ENCODE measurements around the gene GALNS. TPM values are rescaled to one million over a fixed set of nuclear protein-coding genes. Genes with fewer than 3 reads are reported as not detected.
"Not testable (repeated sequence)": the region's sequence is repeated elsewhere in the genome, so short reads cannot be mapped to it uniquely, and the experiment has no call there.

Gene GALNS
- total RNA-seq, 1 donor from 2014 or later, result 56.1 TPM

DNA sequence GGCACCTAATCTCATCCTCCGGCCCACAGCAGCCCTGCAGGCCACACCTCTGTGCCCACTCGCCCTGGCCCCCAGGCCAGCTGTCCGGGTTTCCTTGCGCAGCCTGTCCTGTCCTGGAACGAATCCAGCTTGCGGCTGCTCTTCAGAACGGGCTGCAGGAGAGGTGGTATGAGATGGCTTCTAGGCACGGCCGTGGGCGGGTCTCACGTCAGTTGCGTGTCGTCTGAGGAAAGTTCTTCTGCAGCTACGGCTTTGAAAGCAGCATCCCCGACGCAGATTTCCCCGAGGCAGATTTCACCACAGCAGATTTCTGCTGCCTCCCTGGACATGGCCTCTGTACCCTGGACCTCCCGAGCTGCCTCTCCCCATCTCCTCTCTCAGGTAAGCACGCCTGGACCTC is 18.2 kb downstream of the GALNS start:
- DNase-seq (ENCODE audit: low spot score), result no peak

DNA sequence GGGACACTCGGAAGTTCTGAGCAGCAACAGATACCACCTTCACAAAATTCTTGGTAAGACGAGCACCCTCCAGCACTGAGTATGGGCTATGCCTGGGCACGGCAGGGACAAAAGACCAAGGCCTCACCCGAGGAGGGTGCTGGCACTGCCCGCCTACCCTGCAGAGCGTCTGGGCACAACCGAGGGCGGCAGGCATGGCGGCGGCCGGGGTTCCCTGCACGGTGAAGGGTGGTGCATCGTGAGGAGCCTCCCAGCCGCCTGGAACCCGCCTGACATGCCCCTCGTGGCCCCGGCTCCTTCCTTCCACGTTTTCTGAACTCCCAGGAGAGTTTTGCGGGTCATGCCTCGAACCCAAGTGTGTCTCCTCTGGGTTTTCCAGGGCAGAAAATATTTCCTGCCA is 18.9 kb downstream of the GALNS start:
- DNase-seq (ENCODE audit: low spot score), result no peak

GRCh38 chr16:88836791-88837190 is 20.0 kb downstream of the GALNS start:
- no peak for DNase-seq (ENCODE audit: low spot score)

- no peak for DNase-seq (ENCODE audit: low spot score)
Observed at GRCh38 chr16:88835818-88836217, 20.9 kb downstream of the GALNS start.

DNA sequence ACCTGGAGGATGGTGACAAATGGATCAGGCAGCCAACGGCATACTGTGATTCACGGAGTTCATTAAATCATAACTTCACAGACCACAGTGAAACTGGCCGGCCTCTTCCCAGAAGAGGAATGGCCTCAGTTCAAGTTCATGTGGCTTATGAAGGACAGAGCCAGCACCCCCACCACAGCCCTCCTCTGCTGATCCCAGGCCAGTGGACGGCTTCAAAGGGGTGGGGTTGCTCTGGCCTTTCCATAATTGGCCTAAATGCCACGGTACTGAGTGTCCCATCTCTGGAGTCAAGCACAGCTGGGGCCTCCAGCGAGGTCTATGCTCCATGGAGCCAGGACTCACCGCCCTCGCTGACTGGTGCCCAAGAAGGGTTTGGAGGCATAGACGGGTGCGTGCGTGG is 21.4 kb downstream of the GALNS start:
- DNase-seq (ENCODE audit: low spot score), result no peak

DNA sequence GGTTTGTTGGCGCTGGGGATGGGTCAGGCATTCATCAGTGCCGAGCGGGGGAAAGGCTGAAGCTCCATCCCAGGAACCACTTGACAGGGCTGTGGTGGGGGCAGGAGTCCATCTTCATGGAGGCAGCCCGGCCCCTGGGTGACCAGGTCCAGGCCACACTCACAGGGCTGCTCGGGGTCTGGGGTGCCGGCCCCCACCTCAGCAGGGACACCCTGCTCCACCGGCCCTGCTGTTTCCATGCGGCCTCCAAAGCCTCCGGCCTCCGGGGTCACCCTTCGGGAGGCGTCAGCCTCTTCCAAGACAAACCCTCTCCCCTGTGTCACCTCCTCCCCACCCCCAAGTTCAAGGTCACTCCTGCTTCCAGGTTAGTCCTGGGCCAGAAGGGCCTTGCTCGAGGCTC is 22.1 kb downstream of the GALNS start:
- no peak for DNase-seq (ENCODE audit: low spot score)

GRCh38 chr16:88833086-88833485 is 23.7 kb downstream of the GALNS start:
- no peak for DNase-seq (ENCODE audit: low spot score)

- DNase-seq (ENCODE audit: low spot score), result no peak
Observed at GRCh38 chr16:88831838-88832237, 24.9 kb downstream of the GALNS start.

GRCh38 chr16:88830783-88831182 is 26.0 kb downstream of the GALNS start:
- DNase-seq (ENCODE audit: low spot score), result no peak

- DNase-seq (ENCODE audit: low spot score), result peak; percentile 60
Observed at GRCh38 chr16:88830258-88830657, 26.5 kb downstream of the GALNS start.

GRCh38 chr16:88828711-88829110 is 28.0 kb downstream of the GALNS start:
- no peak for DNase-seq (ENCODE audit: low spot score)

GRCh38 chr16:88827727-88828126 is 29.0 kb downstream of the GALNS start:
- no peak for DNase-seq (ENCODE audit: low spot score)

DNA sequence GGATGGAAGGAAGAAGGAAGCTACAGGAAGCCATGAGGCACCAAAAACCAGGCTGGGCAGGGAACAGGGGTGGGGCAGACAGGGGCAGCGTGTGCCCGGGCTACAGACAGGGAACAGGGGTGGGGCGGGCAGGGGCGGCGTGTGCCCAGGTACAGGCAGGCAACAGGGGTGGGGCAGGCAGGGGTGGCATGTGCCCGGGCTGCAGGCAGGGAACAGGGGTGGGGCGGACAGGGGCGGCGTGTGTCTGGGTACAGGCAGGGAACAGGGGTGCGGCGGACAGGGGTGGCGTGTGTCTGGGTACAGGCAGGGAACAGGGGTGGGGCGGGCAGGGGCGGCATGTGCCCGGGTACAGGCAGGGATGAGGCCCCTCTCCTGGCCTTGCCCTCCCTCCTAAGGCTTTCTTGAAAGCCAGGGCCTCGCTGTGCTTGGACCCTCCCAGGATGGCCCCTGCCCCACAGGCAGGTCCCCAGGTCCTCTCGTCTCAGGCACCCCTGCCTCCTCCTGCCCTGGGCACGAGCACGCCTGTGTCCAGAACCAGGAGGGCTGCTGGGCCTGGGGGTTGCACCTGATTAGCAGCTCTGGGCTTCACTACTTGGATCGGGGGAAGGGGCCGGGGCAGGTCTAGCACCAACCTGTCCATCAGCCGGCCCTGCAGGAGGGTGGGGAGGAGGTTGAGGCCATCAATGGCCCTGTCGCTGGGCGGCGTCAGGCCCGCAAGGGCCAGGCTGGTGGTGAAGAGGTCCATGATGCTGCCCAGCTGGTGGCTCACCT is 30.5 kb downstream of the GALNS start:
- peak; percentile 60 for DNase-seq (ENCODE audit: low spot score)

DNA sequence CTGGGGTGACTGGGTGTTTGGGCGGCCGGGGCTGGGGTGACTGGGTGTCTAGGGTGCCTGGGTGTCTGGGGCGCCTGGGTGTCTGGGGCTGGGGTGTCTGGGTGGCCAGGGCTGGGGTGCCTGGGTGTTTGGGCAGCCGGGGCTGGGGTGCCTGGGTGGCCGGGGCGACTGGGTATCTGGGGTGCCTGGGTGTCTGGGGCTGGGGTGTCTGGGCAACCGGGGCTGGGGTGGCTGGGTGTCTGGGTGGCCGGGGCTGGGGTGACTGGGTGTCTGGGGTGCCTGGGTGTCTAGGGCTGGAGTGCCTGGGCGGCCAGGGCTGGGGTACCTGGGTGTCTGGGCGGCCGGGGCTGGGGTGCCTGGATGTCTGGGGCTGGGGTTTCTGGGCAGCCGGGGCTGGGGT is 31.6 kb downstream of the GALNS start:
- no peak for DNase-seq (ENCODE audit: low spot score)

DNA sequence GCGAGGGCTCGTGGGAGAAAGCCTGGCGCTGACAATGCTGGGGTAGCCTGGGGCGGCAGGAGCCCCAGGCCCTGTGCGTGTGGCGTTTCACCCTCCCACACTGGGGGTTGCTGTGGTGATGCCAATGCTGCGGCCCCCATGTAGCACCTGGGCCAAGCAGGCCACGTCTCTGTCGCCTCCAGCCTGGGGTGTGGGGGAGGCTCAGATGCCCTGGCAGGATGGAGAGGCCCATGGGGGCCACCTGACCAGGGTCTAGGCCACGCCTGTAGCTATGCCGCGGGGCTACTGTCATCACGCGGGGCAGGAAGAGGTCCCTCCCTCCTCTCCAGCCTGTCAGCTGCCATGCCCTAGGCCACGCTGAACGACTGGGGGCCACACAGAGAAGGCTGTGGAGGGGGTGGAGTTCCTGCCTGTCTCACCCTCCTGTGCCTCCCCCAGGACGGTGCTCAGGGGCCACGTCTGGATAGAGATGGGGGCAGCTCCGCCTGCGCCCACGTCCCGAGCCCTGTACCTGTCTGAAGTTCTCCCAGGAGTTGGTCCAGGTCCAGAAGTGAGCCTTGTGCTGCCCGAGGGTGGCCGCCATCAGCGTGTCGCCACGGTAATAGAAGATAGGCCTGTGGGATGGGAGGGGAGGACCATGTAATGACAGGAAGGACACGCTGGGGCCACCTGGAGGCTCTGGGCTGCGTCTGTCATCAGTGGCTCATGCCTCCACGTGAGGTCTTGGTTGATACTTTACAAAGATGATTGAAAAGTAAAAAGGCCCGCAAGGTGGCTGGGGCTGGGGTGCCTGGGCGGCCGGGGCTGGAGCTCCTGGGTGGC is 32.3 kb downstream of the GALNS start:
- no peak for DNase-seq (ENCODE audit: low spot score)

GRCh38 chr16:88823646-88824045 is 33.1 kb downstream of the GALNS start:
- DNase-seq (ENCODE audit: low spot score), result not testable (repeated sequence)

GRCh38 chr16:88822281-88823040 is 34.3 kb downstream of the GALNS start:
- DNase-seq (ENCODE audit: low spot score), result no peak

- DNase-seq (ENCODE audit: low spot score), result no peak
Observed at GRCh38 chr16:88821168-88821850, 35.4 kb downstream of the GALNS start.

DNA sequence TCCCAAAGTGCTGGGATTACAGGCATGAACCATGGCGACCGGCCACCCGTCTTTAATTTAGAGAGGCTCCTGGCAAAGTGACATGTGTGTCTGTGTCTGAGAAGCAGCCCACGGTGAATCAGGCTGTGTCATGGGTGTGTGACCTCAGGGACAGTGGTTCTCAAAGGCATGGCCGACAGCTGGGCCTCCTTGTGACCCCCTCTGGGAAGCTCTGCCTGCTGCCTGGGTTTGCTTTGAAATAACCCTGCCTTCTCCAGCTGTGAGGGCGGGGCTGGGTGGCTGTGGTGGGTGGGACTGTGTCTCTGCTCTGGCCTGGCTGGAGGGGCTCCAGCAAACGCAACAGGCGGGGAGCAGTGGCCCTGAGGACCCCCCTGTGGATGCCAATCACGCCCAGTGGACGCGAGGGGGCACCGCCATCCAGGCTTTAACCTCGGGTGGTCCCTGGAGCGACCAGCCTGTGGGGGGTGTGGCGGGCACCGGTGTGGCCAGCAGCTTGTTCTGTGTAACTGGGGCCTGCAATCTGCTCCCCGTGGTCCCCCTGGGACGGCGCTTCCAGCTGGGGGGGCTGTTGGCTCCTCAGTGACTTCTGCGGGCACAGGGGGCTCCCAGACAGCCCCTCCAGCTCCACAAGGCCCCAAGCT is 36.2 kb downstream of the GALNS start:
- no peak for DNase-seq (ENCODE audit: low spot score)

GRCh38 chr16:88819126-88819525 is 37.6 kb downstream of the GALNS start:
- no peak for DNase-seq (ENCODE audit: low spot score)

- no peak for DNase-seq (ENCODE audit: low spot score)
Observed at GRCh38 chr16:88818575-88818874, 38.2 kb downstream of the GALNS start.
